Measurements from ENCODE around the gene ARPC5L. TPM values are rescaled to one million over a fixed set of nuclear protein-coding genes. Genes with fewer than 3 reads are reported as not detected.

Gene ARPC5L
- total RNA-seq, 1 experiment from 2014 or later: 84.4 TPM

- BruUV-seq (replicated peaks): no TSS peak
- Histone ChIP-seq H2AFZ (no peak overlapping the region), H3K4me2 (no peak overlapping the region), H3K4me3 (no peak overlapping the region), H3K9me3 (ENCODE audit: insufficient read depth, low read depth) (no peaks in the 10 kb centered on the region), H3K4me1 (replicated peaks; ENCODE audit: insufficient read depth) (no peaks in the 10 kb centered on the region), H3K79me2 (ENCODE audit: low read depth) (no peaks in the 10 kb centered on the region), H4K20me1 (ENCODE audit: insufficient read depth) (peaks cover 8% of the 10 kb centered on the region), H3K9me2 (ENCODE audit: insufficient read depth) (no peaks in the 10 kb centered on the region), H3F3A (ENCODE audit: insufficient read depth, low read depth) (peaks cover 30% of the 10 kb centered on the region), H3K27me3 (ENCODE audit: insufficient read depth, low read depth) (no peaks in the 10 kb centered on the region), H3K27ac (no peak overlapping the region), H3K36me3 (ENCODE audit: low read depth) (no peaks in the 10 kb centered on the region; the same call in 1 of the 2 replicates)
- ChIA-PET CTCF (no interaction called here), POLR2A (ENCODE audit: unreplicated experiment) (no interaction called here)
- DNase-seq: no peak
- intact Hi-C loops (cut with micrococcal nuclease; ENCODE audit: unreplicated experiment): no loop called here
- no peak for TF ChIP-seq EZH2 (IDR thresholded peaks at IDR 0.05; ENCODE audit: low read depth)
- TF ChIP-seq, protein P1, sequence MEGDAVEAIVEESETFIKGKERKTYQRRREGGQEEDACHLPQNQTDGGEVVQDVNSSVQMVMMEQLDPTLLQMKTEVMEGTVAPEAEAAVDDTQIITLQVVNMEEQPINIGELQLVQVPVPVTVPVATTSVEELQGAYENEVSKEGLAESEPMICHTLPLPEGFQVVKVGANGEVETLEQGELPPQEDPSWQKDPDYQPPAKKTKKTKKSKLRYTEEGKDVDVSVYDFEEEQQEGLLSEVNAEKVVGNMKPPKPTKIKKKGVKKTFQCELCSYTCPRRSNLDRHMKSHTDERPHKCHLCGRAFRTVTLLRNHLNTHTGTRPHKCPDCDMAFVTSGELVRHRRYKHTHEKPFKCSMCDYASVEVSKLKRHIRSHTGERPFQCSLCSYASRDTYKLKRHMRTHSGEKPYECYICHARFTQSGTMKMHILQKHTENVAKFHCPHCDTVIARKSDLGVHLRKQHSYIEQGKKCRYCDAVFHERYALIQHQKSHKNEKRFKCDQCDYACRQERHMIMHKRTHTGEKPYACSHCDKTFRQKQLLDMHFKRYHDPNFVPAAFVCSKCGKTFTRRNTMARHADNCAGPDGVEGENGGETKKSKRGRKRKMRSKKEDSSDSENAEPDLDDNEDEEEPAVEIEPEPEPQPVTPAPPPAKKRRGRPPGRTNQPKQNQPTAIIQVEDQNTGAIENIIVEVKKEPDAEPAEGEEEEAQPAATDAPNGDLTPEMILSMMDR (conservative IDR thresholded peaks at IDR 0.05): no peak
Measured at GRCh38 chr9:124881138-124881743, 19.3 kb downstream of the ARPC5L start.

GRCh38 chr9:124882231-124882630 is 20.3 kb downstream of the ARPC5L start:
- H3K27ac ChIP-seq: no peak overlapping the region
- H3K9me3 ChIP-seq (ENCODE audit: insufficient read depth, low read depth): no peaks in the 10 kb centered on the region
- no peaks in the 10 kb centered on the region; the same call in 1 of the 2 replicates for H3K36me3 ChIP-seq (ENCODE audit: low read depth)
- no peak for TF ChIP-seq EZH2 (IDR thresholded peaks at IDR 0.05; ENCODE audit: low read depth)
- TF ChIP-seq, protein P1 (conservative IDR thresholded peaks at IDR 0.05): no peak
- no peak overlapping the region for H3K4me2 ChIP-seq
- no peak for DNase-seq
- H3K4me3 ChIP-seq: no peak overlapping the region
- ChIA-PET POLR2A (ENCODE audit: unreplicated experiment) (no interaction called here), CTCF (no interaction called here)
- no peak overlapping the region for H2AFZ ChIP-seq
- intact Hi-C loops (cut with micrococcal nuclease; ENCODE audit: unreplicated experiment): no loop called here
- no peaks in the 10 kb centered on the region for H3K4me1 ChIP-seq (replicated peaks; ENCODE audit: insufficient read depth)
- H3K9me2 ChIP-seq (ENCODE audit: insufficient read depth): no peaks in the 10 kb centered on the region
- H4K20me1 ChIP-seq (ENCODE audit: insufficient read depth): peaks cover under 1% of the 10 kb centered on the region; the same call in 1 of the 2 replicates
- H3K27me3 ChIP-seq (ENCODE audit: insufficient read depth, low read depth): no peaks in the 10 kb centered on the region
- peaks cover 22% of the 10 kb centered on the region for H3F3A ChIP-seq (ENCODE audit: insufficient read depth, low read depth)
- H3K79me2 ChIP-seq (ENCODE audit: low read depth): no peaks in the 10 kb centered on the region
- BruUV-seq (replicated peaks): no TSS peak

GRCh38 chr9:124884376-124884775 is 22.4 kb downstream of the ARPC5L start:
- Histone ChIP-seq H3K36me3 (ENCODE audit: low read depth) (no peaks in the 10 kb centered on the region; the same call in 1 of the 2 replicates), H3K4me3 (no peak overlapping the region), H3K9me3 (ENCODE audit: insufficient read depth, low read depth) (no peaks in the 10 kb centered on the region), H2AFZ (no peak overlapping the region), H3K27ac (no peak overlapping the region), H3K79me2 (ENCODE audit: low read depth) (no peaks in the 10 kb centered on the region), H3K27me3 (ENCODE audit: insufficient read depth, low read depth) (no peaks in the 10 kb centered on the region), H3K9me2 (ENCODE audit: insufficient read depth) (no peaks in the 10 kb centered on the region), H3K4me1 (replicated peaks; ENCODE audit: insufficient read depth) (no peaks in the 10 kb centered on the region), H3F3A (ENCODE audit: insufficient read depth, low read depth) (peaks cover 2% of the 10 kb centered on the region; the same call in 1 of the 2 replicates), H4K20me1 (ENCODE audit: insufficient read depth) (no peaks in the 10 kb centered on the region), H3K4me2 (no peak overlapping the region)
- no TSS peak for BruUV-seq (replicated peaks)
- DNase-seq: no peak
- intact Hi-C loops (cut with micrococcal nuclease; ENCODE audit: unreplicated experiment): no loop called here
- CTCF ChIA-PET: no interaction called here
- POLR2A ChIA-PET (ENCODE audit: unreplicated experiment): no interaction called here
- TF ChIP-seq, protein P1 (conservative IDR thresholded peaks at IDR 0.05): no peak
- TF ChIP-seq EZH2 (IDR thresholded peaks at IDR 0.05; ENCODE audit: low read depth): no peak

All from PC-9 (cell line).